HUES64 (cell line): ENCODE results near the gene KCNK16.

Experiments
- H3K27ac ChIP-seq: 2 replicates; pipeline ENCODE4 v1.7.0; 2013; ENCODE audit warnings: low read depth, low read length, inconsistent platforms
- H3K27me3 ChIP-seq: 2 replicates; pipeline ENCODE4 v1.6.1; 2013; ENCODE audit warnings: mild to moderate bottlenecking, low read length; ENCODE audit not compliant: insufficient read depth
- H3K36me3 ChIP-seq: 2 replicates; pipeline ENCODE4 v1.6.1; 2013; ENCODE audit warnings: mild to moderate bottlenecking, low read length; ENCODE audit not compliant: insufficient read depth
- H3K4me1 ChIP-seq: 2 replicates; pipeline ENCODE4 v1.6.1; 2013; ENCODE audit warnings: mild to moderate bottlenecking, low read length, moderate library complexity; ENCODE audit not compliant: insufficient read depth
- H3K4me3 ChIP-seq: 2 replicates; pipeline ENCODE4 v1.5.1; 2013; ENCODE audit warnings: mild to moderate bottlenecking, low read length, moderate library complexity
- H3K9ac ChIP-seq: 2 replicates; pipeline ENCODE4 v1.6.1; 2013; ENCODE audit warnings: mild to moderate bottlenecking, low read depth, low read length
- H3K9me3 ChIP-seq: 2 replicates; pipeline ENCODE4 v1.6.1; 2013; ENCODE audit warnings: low read depth, low read length; ENCODE audit not compliant: insufficient read depth
- WGBS: fragments of 150-250, 120-280 bp; methylation state at CpG from one replicate; pipeline ENCODE4 v1.1.7; 2013; ENCODE audit warnings: missing lambda C conversion rate; 5-methylcytosine and 5-hydroxymethylcytosine counted together

KCNK16 gene

GRCh38 chr6:39303425-39304153 lies 18.9 kb downstream of the KCNK16 start:
- H3K9ac ChIP-seq: no peak overlapping the region
- H3K4me3 ChIP-seq: no peak overlapping the region
- 88% methylated on average over 30 of the region's 30 CpGs for WGBS
- no peaks in the 10 kb centered on the region for H3K9me3 ChIP-seq
- no peak overlapping the region for H3K27ac ChIP-seq
- H3K27me3 ChIP-seq: no peaks in the 10 kb centered on the region
- no peaks in the 10 kb centered on the region for H3K36me3 ChIP-seq
- peaks cover 6% of the 10 kb centered on the region; the same call in 1 of the 2 replicates for H3K4me1 ChIP-seq

GRCh38 chr6:39302669-39303424 lies 19.7 kb downstream of the KCNK16 start:
- WGBS: 10% methylated on average over 11 of the region's 11 CpGs
- Histone ChIP-seq H3K4me1 (peaks cover 6% of the 10 kb centered on the region; the same call in 1 of the 2 replicates), H3K9me3 (no peaks in the 10 kb centered on the region), H3K36me3 (no peaks in the 10 kb centered on the region), H3K9ac (no peak overlapping the region), H3K4me3 (no peak overlapping the region), H3K27me3 (no peaks in the 10 kb centered on the region), H3K27ac (no peak overlapping the region)

GRCh38 chr6:39302011-39302410 lies 20.5 kb downstream of the KCNK16 start:
- peaks cover 6% of the 10 kb centered on the region; the same call in 1 of the 2 replicates for H3K4me1 ChIP-seq
- H3K9me3 ChIP-seq: no peaks in the 10 kb centered on the region
- 90% methylated on average over 2 of the region's 2 CpGs for WGBS
- no peak overlapping the region for H3K4me3 ChIP-seq
- H3K27ac ChIP-seq: no peak overlapping the region
- no peaks in the 10 kb centered on the region for H3K27me3 ChIP-seq
- H3K36me3 ChIP-seq: no peaks in the 10 kb centered on the region
- no peak overlapping the region for H3K9ac ChIP-seq

- no peak overlapping the region for H3K27ac ChIP-seq
- H3K4me3 ChIP-seq: no peak overlapping the region
- 52% methylated on average over 7 of the region's 7 CpGs for WGBS
- H3K9ac ChIP-seq: no peak overlapping the region
- no peaks in the 10 kb centered on the region for H3K9me3 ChIP-seq
- H3K36me3 ChIP-seq: no peaks in the 10 kb centered on the region
- peaks cover 6% of the 10 kb centered on the region; the same call in 1 of the 2 replicates for H3K4me1 ChIP-seq
- no peaks in the 10 kb centered on the region for H3K27me3 ChIP-seq
Observed at GRCh38 chr6:39301606-39302005, 20.9 kb downstream of the KCNK16 start.

GRCh38 chr6:39300739-39301138 lies 21.8 kb downstream of the KCNK16 start:
- Histone ChIP-seq H3K27me3 (no peaks in the 10 kb centered on the region), H3K9me3 (no peaks in the 10 kb centered on the region), H3K36me3 (no peaks in the 10 kb centered on the region), H3K4me3 (no peak overlapping the region), H3K9ac (no peak overlapping the region), H3K4me1 (peaks cover 6% of the 10 kb centered on the region; the same call in 1 of the 2 replicates), H3K27ac (no peak overlapping the region)
- 95% methylated on average over 6 of the region's 6 CpGs for WGBS

DNA sequence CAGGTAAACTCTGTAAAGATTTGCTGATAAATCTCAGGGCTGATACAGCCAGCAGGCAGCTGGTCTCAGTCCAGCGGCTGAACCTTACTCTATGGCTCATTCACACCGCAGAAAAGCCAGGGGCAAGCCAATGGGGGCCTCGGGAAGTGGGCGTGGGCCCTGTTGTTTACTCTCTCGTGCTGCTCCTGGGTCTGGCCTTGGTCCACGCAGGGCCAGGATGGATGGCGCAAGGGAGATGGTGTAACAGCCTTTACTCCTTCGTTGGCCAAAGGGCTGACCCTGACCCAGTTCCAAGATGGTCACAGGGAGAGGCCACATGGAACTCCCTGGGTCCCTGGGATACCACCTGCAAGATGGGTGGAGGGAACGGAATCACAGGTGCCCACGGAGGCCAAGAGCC lies 24.4 kb downstream of the KCNK16 start:
- Histone ChIP-seq H3K4me1 (peaks cover 6% of the 10 kb centered on the region; the same call in 1 of the 2 replicates), H3K36me3 (no peaks in the 10 kb centered on the region), H3K9ac (no peak overlapping the region), H3K27me3 (no peaks in the 10 kb centered on the region), H3K4me3 (no peak overlapping the region), H3K9me3 (no peaks in the 10 kb centered on the region), H3K27ac (no peak overlapping the region)
- WGBS: 90% methylated on average over 10 of the region's 10 CpGs

GRCh38 chr6:39296745-39297640 lies 25.5 kb downstream of the KCNK16 start:
- no peaks in the 10 kb centered on the region for H3K36me3 ChIP-seq
- H3K9ac ChIP-seq: no peak overlapping the region
- H3K27me3 ChIP-seq: no peaks in the 10 kb centered on the region
- 89% methylated on average over 18 of the region's 18 CpGs for WGBS
- H3K4me3 ChIP-seq: no peak overlapping the region
- no peaks in the 10 kb centered on the region for H3K9me3 ChIP-seq
- H3K4me1 ChIP-seq: peaks cover 6% of the 10 kb centered on the region; the same call in 1 of the 2 replicates
- no peak overlapping the region for H3K27ac ChIP-seq

DNA sequence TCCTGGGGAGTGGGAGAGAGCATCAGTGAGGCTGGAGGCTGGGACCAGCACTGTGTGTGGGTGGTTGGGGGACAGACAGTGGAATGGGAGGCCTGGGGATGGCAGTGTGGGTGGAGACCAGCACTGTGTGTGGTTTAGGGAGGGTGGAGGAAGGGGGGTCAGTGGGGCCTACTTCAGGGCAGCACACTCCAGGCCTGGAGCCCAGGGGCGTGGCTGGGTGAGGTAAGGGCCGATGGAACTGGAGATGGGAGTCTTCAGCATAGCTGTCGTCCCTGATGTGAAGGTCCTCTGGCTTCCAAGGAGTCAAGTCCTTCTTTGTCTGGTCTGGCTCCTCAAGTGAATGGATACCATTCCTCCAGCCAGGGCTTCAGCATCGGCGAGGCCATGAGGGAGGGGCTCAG lies 26.9 kb downstream of the KCNK16 start:
- no peak overlapping the region for H3K4me3 ChIP-seq
- H3K36me3 ChIP-seq: no peaks in the 10 kb centered on the region
- no peak overlapping the region for H3K27ac ChIP-seq
- WGBS: 78% methylated on average over 5 of the region's 5 CpGs
- peaks cover 13% of the 10 kb centered on the region; the same call in 1 of the 2 replicates for H3K4me1 ChIP-seq
- no peaks in the 10 kb centered on the region for H3K9me3 ChIP-seq
- no peaks in the 10 kb centered on the region for H3K27me3 ChIP-seq
- no peak overlapping the region for H3K9ac ChIP-seq

- Histone ChIP-seq H3K27ac (no peak overlapping the region), H3K4me3 (no peak overlapping the region), H3K27me3 (no peaks in the 10 kb centered on the region), H3K9ac (no peak overlapping the region), H3K36me3 (no peaks in the 10 kb centered on the region), H3K4me1 (peaks cover 13% of the 10 kb centered on the region; the same call in 1 of the 2 replicates), H3K9me3 (no peaks in the 10 kb centered on the region)
- 100% methylated on average over 1 of the region's 1 CpG for WGBS
Observed at GRCh38 chr6:39294899-39295298, 27.6 kb downstream of the KCNK16 start.

DNA sequence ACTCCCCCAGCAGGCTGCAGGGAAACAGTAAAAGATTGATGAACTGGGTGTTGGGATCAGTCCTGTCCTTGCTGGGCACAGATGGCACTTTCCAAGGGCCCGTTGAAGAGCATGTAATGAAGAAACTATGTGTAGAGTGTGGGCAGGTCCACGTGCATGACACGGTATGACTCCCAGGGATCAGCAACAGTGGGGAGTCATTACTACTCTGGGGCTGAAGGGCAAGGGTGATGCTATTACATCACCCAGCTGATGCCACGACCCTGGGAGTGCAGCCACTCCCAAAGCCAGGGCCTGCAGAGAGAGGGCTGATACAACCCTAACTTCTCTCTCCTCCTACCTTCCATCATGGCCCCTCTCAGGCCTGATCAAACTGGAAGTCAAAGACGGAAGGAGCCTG lies 28.4 kb downstream of the KCNK16 start:
- Histone ChIP-seq H3K27me3 (no peaks in the 10 kb centered on the region), H3K9me3 (no peaks in the 10 kb centered on the region), H3K27ac (no peak overlapping the region), H3K9ac (no peak overlapping the region), H3K36me3 (no peaks in the 10 kb centered on the region), H3K4me1 (peaks cover 13% of the 10 kb centered on the region; the same call in 1 of the 2 replicates), H3K4me3 (no peak overlapping the region)
- WGBS: 80% methylated on average over 5 of the region's 5 CpGs
